ENCODE results near the gene SCFD2. TPM values are rescaled to one million over a fixed set of nuclear protein-coding genes. Genes with fewer than 3 reads are reported as not detected.

Gene SCFD2
- total RNA-seq, 4 donors from 2014 or later: 24.7 to 49.2 (median 33.9) TPM

DNA sequence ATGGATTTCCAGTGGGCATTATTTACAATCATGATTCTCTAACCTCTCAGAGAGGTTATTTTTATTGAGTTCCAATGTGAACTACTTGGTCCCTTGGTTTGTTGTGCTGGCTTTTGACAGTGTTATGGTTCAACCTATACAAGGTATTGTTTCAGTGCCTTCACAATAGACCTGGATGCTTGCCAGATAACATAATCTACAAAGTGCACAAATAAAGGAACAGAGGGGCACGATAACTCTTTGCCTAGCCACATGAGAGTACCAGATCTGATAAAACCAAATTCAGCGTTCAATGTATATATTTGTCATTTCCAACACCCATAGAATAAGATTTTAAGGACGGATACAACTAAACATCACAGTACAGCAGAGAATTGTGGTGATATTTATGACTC is 382.9 kb downstream of the SCFD2 start:
- no peak overlapping the region for H3K27ac ChIP-seq
- no peak for TF ChIP-seq EP300 (IDR thresholded peaks at IDR 0.05)
- TF ChIP-seq, protein P1, sequence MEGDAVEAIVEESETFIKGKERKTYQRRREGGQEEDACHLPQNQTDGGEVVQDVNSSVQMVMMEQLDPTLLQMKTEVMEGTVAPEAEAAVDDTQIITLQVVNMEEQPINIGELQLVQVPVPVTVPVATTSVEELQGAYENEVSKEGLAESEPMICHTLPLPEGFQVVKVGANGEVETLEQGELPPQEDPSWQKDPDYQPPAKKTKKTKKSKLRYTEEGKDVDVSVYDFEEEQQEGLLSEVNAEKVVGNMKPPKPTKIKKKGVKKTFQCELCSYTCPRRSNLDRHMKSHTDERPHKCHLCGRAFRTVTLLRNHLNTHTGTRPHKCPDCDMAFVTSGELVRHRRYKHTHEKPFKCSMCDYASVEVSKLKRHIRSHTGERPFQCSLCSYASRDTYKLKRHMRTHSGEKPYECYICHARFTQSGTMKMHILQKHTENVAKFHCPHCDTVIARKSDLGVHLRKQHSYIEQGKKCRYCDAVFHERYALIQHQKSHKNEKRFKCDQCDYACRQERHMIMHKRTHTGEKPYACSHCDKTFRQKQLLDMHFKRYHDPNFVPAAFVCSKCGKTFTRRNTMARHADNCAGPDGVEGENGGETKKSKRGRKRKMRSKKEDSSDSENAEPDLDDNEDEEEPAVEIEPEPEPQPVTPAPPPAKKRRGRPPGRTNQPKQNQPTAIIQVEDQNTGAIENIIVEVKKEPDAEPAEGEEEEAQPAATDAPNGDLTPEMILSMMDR (IDR thresholded peaks at IDR 0.05): no peak
- TF ChIP-seq POLR2A (IDR thresholded peaks at IDR 0.05): no peak
- H3K36me3 ChIP-seq: no peaks in the 10 kb centered on the region
- no peak for DNase-seq (ENCODE audit: low spot score in 2 of 2)
- no peaks in the 10 kb centered on the region for H3K27me3 ChIP-seq
- H3K9me3 ChIP-seq: no peaks in the 10 kb centered on the region
- no peak overlapping the region for H3K4me3 ChIP-seq
- peaks cover 0 to 27% (median 0%) of the 10 kb centered on the region in 4 donors for H3K4me1 ChIP-seq
- 61 to 69% methylated on average over 3 of the region's 3 CpGs for WGBS, 2 donors

DNA sequence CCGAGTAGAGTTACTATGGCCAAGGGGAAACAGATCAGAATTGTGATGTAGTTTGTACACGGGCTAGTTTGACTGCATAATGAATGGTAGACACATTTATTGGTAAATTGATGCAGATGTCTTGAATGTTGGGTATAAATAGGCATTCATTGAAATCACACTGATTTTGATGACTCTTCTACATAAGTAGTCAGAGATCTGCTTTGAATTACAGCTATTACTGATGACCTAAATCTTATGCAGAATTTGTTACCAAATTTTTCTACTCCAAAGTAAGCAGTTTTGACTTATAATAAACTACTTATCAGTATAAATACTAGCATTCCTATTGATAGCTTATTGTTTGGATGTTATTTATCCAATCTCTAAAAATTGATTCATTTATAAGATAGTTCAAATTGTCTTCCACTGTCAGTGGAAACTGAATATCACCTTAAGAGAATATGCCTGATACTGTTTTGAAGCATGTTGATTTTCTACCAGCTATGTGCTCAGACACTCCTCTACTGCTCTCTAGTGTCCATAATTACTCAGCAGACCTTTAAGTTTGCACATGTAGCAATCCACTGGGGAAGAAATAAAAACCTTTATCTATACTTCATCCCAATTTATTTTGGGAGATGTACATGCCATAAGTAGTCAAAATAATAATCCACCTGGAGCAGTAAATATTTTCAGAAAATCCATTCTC is 383.5 kb downstream of the SCFD2 start:
- no peaks in the 10 kb centered on the region for H3K9me3 ChIP-seq
- H3K27ac ChIP-seq: no peak overlapping the region
- DNase-seq (ENCODE audit: low spot score in 2 of 2): no peak
- no peak overlapping the region for H3K4me3 ChIP-seq
- H3K27me3 ChIP-seq: no peaks in the 10 kb centered on the region
- peaks cover 0 to 27% (median 0%) of the 10 kb centered on the region in 4 donors for H3K4me1 ChIP-seq
- TF ChIP-seq, protein P1 (IDR thresholded peaks at IDR 0.05): peak; percentile 30 to 68 (median 45)
- TF ChIP-seq EP300 (IDR thresholded peaks at IDR 0.05): no peak
- H3K36me3 ChIP-seq: no peaks in the 10 kb centered on the region
- WGBS, 2 donors: 51 to 54% methylated on average over 2 of the region's 2 CpGs

DNA sequence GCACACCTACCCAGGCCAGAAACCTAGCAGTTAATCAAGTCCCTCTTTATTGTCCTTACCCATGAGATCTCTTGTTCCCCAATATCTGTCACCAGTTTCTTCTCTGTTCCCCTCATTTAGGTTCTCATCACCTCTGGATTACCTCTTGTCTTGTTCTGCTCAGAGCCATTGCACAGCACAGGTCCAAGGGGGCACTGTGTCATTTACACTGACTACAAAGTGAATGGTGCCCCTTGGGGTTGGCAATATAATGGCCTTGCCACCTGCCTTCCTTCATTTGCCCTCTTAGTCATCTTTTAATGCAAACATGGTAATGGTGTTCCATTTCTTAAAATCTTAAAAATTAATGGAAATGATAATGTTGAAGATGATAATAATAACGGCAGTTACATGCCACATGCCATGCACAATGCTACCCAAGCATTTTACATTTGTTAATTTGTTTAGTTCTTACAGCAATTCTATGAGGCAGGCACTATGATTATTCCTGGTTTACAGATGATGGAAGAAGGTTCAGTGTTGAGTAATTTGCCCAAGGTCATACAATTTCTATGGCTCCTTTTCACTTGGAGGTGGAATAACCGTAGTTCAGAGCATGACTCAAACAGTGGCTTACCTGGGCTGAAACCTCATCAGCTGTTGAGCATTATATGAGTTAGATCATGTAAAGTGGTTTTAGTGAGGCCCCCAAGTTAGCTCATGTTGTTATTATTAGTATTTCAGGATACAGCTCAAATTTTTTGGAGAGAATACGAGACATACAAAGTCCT is 385.9 kb downstream of the SCFD2 start:
- Histone ChIP-seq H3K36me3 (no peaks in the 10 kb centered on the region), H3K9me3 (peaks cover 0 to 5% (median 0%) of the 10 kb centered on the region in 4 donors), H3K4me3 (no peak overlapping the region), H3K4me1 (peaks cover 0 to 26% (median 0%) of the 10 kb centered on the region in 4 donors), H3K27me3 (no peaks in the 10 kb centered on the region), H3K27ac (no peak overlapping the region)
- TF ChIP-seq, protein P1 (IDR thresholded peaks at IDR 0.05): no peak
- TF ChIP-seq POLR2A (IDR thresholded peaks at IDR 0.05) (no peak), EP300 (IDR thresholded peaks at IDR 0.05) (no peak)
- DNase-seq (ENCODE audit: low spot score in 2 of 2): no peak
- WGBS, 2 donors: 89 to 99% methylated on average over 3 of the region's 3 CpGs

DNA sequence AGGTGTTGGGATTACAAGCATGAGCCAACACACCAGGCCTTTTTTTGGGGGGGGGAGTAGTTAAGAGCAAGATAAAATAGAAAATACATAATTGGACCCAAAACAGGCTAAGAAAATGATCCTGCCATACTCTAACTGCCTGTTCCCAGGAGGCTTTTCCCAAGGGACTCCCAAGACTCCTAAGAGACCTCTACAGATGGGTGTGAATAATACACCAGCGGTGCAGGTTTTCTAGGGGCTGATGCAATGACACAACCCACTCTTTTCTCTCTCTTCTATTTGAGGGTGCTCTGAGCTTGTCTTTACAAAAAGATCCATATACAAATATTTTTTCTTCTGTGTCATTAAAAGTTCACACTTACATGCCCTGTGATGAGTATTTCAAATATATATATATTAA is 386.8 kb downstream of the SCFD2 start:
- Histone ChIP-seq H3K27me3 (no peaks in the 10 kb centered on the region), H3K4me3 (no peak overlapping the region), H3K9me3 (peaks cover 0 to 6% (median 0%) of the 10 kb centered on the region in 4 donors), H3K27ac (no peak overlapping the region), H3K36me3 (no peaks in the 10 kb centered on the region), H3K4me1 (peaks cover 0 to 17% (median 0%) of the 10 kb centered on the region in 4 donors)
- TF ChIP-seq POLR2A (IDR thresholded peaks at IDR 0.05) (no peak), EP300 (IDR thresholded peaks at IDR 0.05) (no peak)
- TF ChIP-seq, protein P1 (IDR thresholded peaks at IDR 0.05): no peak
- no peak for DNase-seq (ENCODE audit: low spot score in 2 of 2)
- WGBS, 2 donors: 92% methylated on average over 1 of the region's 1 CpG

DNA sequence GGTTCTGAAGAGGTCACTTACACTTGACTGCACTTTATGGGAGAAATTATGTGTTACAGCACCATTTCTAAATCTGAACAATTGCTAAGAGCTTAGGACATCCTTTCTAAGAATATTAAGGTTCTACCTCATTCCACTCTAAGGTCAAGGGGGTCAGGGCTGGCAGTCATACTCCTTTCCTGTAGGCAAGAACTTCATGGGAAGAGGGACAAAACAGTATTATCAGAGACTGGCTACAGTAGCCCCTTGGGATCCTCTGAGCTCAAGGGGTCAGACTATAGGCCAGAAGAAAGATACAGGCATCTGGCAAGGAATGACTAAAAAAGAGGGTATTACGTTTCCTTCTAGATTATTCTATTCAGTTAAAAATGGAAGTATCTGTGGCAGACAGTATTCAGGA is 388.6 kb downstream of the SCFD2 start:
- no peaks in the 10 kb centered on the region for H3K27me3 ChIP-seq
- H3K9me3 ChIP-seq: peaks cover 0 to 6% (median 0%) of the 10 kb centered on the region in 4 donors
- H3K36me3 ChIP-seq: no peaks in the 10 kb centered on the region
- H3K27ac ChIP-seq: no peak overlapping the region
- DNase-seq (ENCODE audit: low spot score in 2 of 2): no peak
- no peaks in the 10 kb centered on the region for H3K4me1 ChIP-seq
- TF ChIP-seq POLR2A (IDR thresholded peaks at IDR 0.05) (no peak), EP300 (IDR thresholded peaks at IDR 0.05) (no peak)
- TF ChIP-seq, protein P1 (IDR thresholded peaks at IDR 0.05): no peak
- 79 to 81% methylated on average over 1 of the region's 1 CpG for WGBS, 2 donors
- no peak overlapping the region for H3K4me3 ChIP-seq
